Activated CD4-positive, alpha-beta T cell treated with anti-CD3 and anti-CD28 coated beads for 36 hours (primary cell): ENCODE data around the gene PTCSC3. TPM values are rescaled to one million over a fixed set of nuclear protein-coding genes. Genes with fewer than 3 reads are reported as not detected.

Experiments
- ATAC-seq: fragments of 200-7000 bp; cut with Tn5 transposase; one replicate; pipeline ENCODE4 v1.10.0; 2021; ENCODE audit warnings: mild to moderate bottlenecking, moderate library complexity
- CTCF ChIA-PET: fragments of 350-600 bp; sonication (Branson Sonifier 250); formaldehyde crosslinking; loops from one replicate; lab custom pipeline; 2021; ENCODE audit warnings: antibody characterized with exemption; lab: Charles Lee
- POLR2A ChIA-PET: fragments of 350-600 bp; sonication (Branson Sonifier 250); formaldehyde crosslinking; loops from one replicate; lab custom pipeline; 2021; ENCODE audit warnings: antibody characterized with exemption, inconsistent platforms; lab: Charles Lee
- DNase-seq: peaks from one replicate; pipeline ENCODE4 v3.0.0-alpha.2; 2020
- H3K27ac Mint-ChIP-seq: one replicate; pipeline ENCODE4 v1.8.0; 2021; ENCODE audit warnings: mixed read lengths
- H3K27me3 Mint-ChIP-seq: one replicate; pipeline ENCODE4 v1.8.0; 2021; ENCODE audit warnings: mixed read lengths
- H3K36me3 Mint-ChIP-seq: one replicate; pipeline ENCODE4 v1.8.0; 2021; ENCODE audit warnings: low read depth, mixed read lengths
- H3K4me1 Mint-ChIP-seq: one replicate; pipeline ENCODE4 v1.8.0; 2021; ENCODE audit warnings: mixed read lengths
- H3K4me3 Mint-ChIP-seq: one replicate; pipeline ENCODE4 v1.8.0; 2021; ENCODE audit warnings: mild to moderate bottlenecking, moderate library complexity, mixed read lengths
- H3K9me3 Mint-ChIP-seq: one replicate; pipeline ENCODE4 v1.8.0; 2021; ENCODE audit warnings: low read depth, mixed read lengths
- intact Hi-C, 2 experiments: fragments of 100-400 bp; cut with DNase I in 1 of 2; cut with micrococcal nuclease in 1 of 2; formaldehyde crosslinking; loops; one replicate each; pipeline versions ENCODE4 v1.14.2 to v1.15.1; 2022 to 2024; cut with DNase I, micrococcal nuclease
- total RNA-seq, 2 experiments: library from RNA; stranded (reverse); gene quantifications; one replicate each; pipeline ENCODE4 v1.2.3, GENCODE V29; 2021

The PTCSC3 gene
- total RNA-seq, 2 experiments from 2014 or later = not detected

DNA sequence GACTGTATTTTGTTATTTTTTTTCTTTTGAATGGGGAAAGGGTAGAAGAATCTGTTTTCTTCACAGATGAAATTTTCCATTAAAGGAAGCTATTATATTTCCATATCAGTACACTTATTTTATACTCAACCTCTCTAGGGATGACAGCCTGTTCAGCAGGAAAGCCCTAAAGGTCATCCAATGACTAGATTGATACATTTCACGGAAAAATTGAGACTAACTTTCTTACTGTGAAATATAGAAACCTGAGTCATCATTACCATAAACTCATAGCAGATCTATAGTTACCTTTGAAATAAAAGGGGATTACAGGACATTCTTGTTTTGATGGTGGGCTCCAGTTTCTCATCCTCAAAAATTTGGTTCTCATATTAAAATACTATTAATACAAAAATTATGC lies 36.1 kb upstream of the PTCSC3 start:
- no peaks in the 10 kb centered on the region for H3K9me3 Mint-ChIP-seq
- ATAC-seq (peak; percentile 82), DNase-seq (peak; percentile 6)
- H3K27me3 Mint-ChIP-seq = peaks cover 21% of the 10 kb centered on the region
- no peaks in the 10 kb centered on the region for H3K36me3 Mint-ChIP-seq
- POLR2A ChIA-PET = interaction anchor here (0.6 kb wide), 1 partner anchor 8 kb away, joined by 3 read pairs; no protein-coding TSS in a partner anchor
- intact Hi-C loops = loop anchor here in 1 of 2 experiments (5.0 kb wide), 1 partner anchor 105 kb away; no protein-coding TSS in a partner anchor
- CTCF ChIA-PET = interaction anchor here (1.3 kb wide), 2 partner anchors 44 to 143 kb away, joined by 3 read pairs; no protein-coding TSS in a partner anchor
- no peak overlapping the region for H3K4me3 Mint-ChIP-seq
- H3K27ac Mint-ChIP-seq = peak overlapping the region; percentile 38
- H3K4me1 Mint-ChIP-seq = peaks cover 18% of the 10 kb centered on the region

DNA sequence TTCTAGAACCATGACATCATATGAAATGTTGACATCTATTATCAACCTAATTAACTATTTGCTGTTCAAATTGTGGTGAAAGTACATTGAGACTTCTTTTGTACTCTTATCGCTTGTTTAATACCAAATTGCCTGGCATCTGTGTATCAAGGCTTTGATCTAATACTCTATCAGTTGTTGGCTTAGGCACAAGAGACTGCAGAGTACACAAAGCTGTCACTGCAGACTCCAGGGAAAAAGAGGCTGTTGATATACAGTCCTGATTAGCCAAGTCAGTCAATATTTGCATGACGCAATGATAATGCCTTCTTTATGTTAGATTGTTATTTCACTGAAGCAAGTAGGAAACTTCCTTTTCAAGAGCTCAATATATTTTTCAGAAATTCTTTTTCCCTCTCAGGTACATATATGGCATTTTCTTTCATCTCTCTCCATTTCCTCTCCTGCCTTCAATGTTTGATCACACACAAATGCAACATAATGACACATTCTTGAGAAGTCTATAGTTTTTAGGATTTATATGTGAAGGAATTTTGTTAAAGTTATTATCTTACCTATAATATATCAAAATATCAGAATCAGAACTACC lies 32.3 kb upstream of the PTCSC3 start:
- ChIA-PET CTCF (no interaction called here), POLR2A (no interaction called here)
- Mint-ChIP-seq H3K9me3 (no peaks in the 10 kb centered on the region), H3K27ac (no peak overlapping the region), H3K4me1 (peaks cover 12% of the 10 kb centered on the region), H3K4me3 (no peak overlapping the region), H3K27me3 (peaks cover 10% of the 10 kb centered on the region), H3K36me3 (no peaks in the 10 kb centered on the region)
- ATAC-seq = no peak
- no peak for DNase-seq
- intact Hi-C loops = no loop called here

DNA sequence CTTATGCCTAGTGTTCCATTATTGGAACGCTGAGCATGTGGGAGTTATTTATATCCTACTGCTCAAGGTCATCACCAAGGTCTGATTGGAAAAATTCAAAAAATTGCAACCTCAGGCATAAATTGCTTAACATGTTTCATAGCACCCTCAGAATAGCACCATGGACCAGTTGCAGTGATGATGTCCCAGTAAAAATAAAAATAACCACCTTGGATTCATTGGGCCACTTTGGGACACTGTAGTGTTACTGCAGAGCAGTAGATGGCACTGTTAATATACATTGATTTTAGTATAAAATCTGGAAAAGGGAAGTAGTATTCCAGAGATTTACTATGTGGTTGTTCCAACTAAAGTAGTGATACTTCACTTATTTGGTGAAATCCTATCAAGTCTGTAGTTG lies 31.0 kb upstream of the PTCSC3 start:
- H3K27ac Mint-ChIP-seq = no peak overlapping the region
- DNase-seq (no peak), ATAC-seq (no peak)
- H3K4me1 Mint-ChIP-seq = peaks cover 6% of the 10 kb centered on the region
- intact Hi-C loops = loop anchor here (1.0 to 2.0 kb wide), 2 partner anchors 167 kb away; no protein-coding TSS in a partner anchor
- no peak overlapping the region for H3K4me3 Mint-ChIP-seq
- ChIA-PET POLR2A (no interaction called here), CTCF (interaction anchor here (1.0 kb wide), 1 partner anchor 50 kb away, joined by 3 read pairs; no protein-coding TSS in a partner anchor)
- no peaks in the 10 kb centered on the region for H3K9me3 Mint-ChIP-seq
- H3K27me3 Mint-ChIP-seq = peaks cover 6% of the 10 kb centered on the region
- H3K36me3 Mint-ChIP-seq = no peaks in the 10 kb centered on the region

DNA sequence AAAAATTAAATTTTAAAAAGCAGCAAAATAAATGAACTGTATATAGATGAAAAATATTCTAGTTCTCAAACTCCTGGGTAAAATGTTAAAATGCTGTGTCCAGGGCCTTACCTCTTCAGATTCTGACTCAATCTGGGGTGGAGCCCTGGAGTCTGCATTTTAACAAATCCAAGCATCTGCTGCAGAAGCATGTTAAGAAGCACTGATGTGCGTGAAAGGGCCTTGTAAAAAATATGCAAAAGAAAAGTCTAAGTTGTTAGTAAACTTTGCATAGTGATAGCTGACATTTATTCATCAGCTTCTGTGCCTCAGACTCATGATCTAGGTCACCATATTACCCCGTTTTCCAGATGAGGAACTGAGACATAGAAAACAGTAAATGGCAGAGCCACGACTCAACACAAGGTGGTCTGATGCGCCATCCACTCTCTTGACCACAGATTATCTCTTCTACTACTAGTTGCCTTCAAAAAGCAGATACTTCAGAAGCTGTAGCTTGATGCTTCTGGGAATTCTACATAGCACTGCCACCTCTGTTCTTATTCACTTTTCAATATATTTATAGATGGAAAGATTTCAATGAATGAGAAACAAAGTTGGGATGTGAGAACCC lies 28.0 kb upstream of the PTCSC3 start:
- no peaks in the 10 kb centered on the region for H3K9me3 Mint-ChIP-seq
- H3K27ac Mint-ChIP-seq = no peak overlapping the region
- no peak overlapping the region for H3K4me3 Mint-ChIP-seq
- CTCF ChIA-PET = no interaction called here
- intact Hi-C loops = no loop called here
- no peaks in the 10 kb centered on the region for H3K36me3 Mint-ChIP-seq
- ATAC-seq (no peak), DNase-seq (no peak)
- H3K27me3 Mint-ChIP-seq = peaks cover 6% of the 10 kb centered on the region
- H3K4me1 Mint-ChIP-seq = no peaks in the 10 kb centered on the region
- POLR2A ChIA-PET = no interaction called here

DNA sequence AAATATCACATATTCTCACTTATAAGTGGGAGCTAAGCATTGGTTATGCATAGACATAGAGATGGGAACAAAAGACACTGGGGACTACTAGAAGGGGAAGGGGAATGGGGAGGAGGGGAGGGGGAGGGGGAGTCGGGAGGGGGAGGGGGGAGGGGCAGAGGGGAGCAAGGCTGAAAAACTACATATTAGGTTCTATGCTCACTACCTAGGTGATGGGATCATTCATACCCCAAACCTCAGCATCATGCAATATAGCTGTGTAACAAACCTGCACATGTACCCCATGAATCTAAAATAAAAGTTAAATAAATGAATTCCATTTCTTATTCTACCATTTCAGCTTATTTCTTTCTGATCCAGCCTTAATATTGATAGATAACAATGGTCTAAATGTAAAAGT lies 21.9 kb upstream of the PTCSC3 start:
- H3K4me3 Mint-ChIP-seq = no peak overlapping the region

DNA sequence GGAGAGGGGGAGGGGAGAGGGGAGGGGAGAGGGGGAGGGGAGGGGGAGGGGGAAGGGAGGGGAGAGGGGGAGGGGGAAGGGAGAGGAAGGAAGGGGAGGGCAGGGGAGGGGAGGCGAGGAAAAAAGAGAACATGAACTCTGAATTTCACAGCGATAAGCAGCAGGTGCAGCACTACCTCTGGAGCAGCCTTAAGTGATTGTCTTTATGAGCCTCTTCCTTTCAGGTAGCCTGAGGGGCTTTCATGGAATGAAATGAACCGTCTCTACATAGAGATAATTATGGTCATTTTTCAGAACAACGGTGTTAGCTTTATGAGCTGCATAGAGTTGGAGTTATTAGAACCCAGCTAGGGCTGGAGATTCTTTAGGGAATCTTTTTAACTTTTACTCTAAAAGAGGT lies 18.1 kb upstream of the PTCSC3 start:
- DNase-seq (no peak), ATAC-seq (no peak)
- Mint-ChIP-seq H3K36me3 (no peaks in the 10 kb centered on the region), H3K27ac (no peak overlapping the region), H3K4me3 (no peak overlapping the region), H3K27me3 (peaks cover 5% of the 10 kb centered on the region), H3K4me1 (no peaks in the 10 kb centered on the region), H3K9me3 (no peaks in the 10 kb centered on the region)
- CTCF ChIA-PET = no interaction called here
- intact Hi-C loops = no loop called here
- POLR2A ChIA-PET = no interaction called here

More for the DNA sequence above, 21.9 kb upstream of the PTCSC3 start:
- no peaks in the 10 kb centered on the region for H3K36me3 Mint-ChIP-seq
- CTCF ChIA-PET = interaction anchor here (0.8 kb wide), 1 partner anchor 178 kb away, joined by 3 read pairs; no protein-coding TSS in a partner anchor
- no peak for ATAC-seq
- no peak overlapping the region for H3K27ac Mint-ChIP-seq
- no peaks in the 10 kb centered on the region for H3K4me1 Mint-ChIP-seq
- intact Hi-C loops = no loop called here
- POLR2A ChIA-PET = no interaction called here
- H3K27me3 Mint-ChIP-seq = peaks cover 7% of the 10 kb centered on the region
- no peaks in the 10 kb centered on the region for H3K9me3 Mint-ChIP-seq
- no peak for DNase-seq

DNA sequence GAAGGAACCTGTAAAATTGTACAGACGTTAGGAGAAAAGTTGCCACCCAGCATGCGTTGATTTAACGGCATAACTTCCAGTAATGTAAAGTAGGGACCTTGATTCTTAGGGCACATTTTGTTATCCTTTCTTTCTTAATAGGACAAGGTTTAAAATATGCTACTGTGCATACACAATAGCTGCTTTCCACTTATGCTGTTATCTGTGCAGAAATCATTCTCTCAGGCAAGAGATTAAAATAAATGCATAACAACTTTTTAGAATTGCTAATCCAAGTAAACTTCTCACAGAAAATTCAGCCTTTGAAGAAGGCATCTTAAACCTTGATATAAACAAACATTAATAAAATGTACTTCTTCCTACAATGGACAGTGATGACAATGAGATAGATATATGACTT lies 16.0 kb upstream of the PTCSC3 start:
- H3K4me1 Mint-ChIP-seq = no peaks in the 10 kb centered on the region
- intact Hi-C loops = no loop called here
- DNase-seq = no peak
- no peak overlapping the region for H3K4me3 Mint-ChIP-seq
- no peaks in the 10 kb centered on the region for H3K9me3 Mint-ChIP-seq
- ChIA-PET POLR2A (no interaction called here), CTCF (no interaction called here)
- H3K36me3 Mint-ChIP-seq = no peaks in the 10 kb centered on the region
- peaks cover 3% of the 10 kb centered on the region for H3K27me3 Mint-ChIP-seq
- no peak overlapping the region for H3K27ac Mint-ChIP-seq
- no peak for ATAC-seq

DNA sequence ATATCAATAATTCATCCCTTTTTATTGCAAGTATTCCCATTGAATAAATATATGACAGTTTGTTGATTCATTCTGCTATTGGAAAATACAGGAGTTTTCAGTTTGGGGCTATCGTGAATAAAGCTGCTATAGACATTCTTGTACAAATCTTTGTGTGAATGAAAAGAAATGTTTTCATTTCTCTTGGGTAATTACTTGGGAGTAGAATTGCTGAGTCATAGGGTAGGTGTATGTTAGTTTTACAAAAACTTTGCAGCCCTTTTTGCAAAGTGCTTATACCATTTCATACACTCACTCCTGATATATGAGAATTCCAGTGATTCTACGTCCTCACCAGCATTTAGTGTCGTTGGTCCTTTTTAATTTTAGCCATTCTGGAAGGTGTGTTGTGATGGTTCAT lies 6.9 kb upstream of the PTCSC3 start:
- Mint-ChIP-seq H3K9me3 (no peaks in the 10 kb centered on the region), H3K4me1 (no peaks in the 10 kb centered on the region), H3K36me3 (no peaks in the 10 kb centered on the region), H3K4me3 (no peak overlapping the region), H3K27me3 (peaks cover 4% of the 10 kb centered on the region), H3K27ac (no peak overlapping the region)
- intact Hi-C loops = no loop called here
- ATAC-seq (no peak), DNase-seq (no peak)
- CTCF ChIA-PET = no interaction called here
- POLR2A ChIA-PET = no interaction called here

DNA sequence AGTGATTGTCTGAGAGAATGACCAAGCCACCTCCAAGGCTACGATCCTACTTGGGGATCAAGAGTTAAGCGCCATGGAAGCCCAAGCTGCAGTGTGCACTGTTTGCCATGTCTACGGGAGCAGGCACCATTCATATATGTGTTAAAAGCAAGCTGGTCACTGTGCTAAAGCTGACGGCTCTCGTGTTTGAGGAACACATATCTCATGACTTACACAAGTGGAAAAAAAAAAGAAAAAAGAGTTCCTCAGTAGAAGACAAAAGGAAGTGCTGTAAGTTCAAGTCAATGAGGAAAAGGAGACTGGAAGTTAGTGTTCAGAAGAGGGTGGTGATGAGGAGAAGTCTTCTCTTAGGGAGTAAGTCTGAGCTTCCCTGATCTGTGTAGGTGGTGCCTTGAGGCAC lies 4.9 kb upstream of the PTCSC3 start:
- no peak for ATAC-seq
- Mint-ChIP-seq H3K27ac (no peak overlapping the region), H3K4me1 (no peaks in the 10 kb centered on the region), H3K27me3 (peaks cover 4% of the 10 kb centered on the region), H3K4me3 (no peak overlapping the region), H3K9me3 (no peaks in the 10 kb centered on the region), H3K36me3 (no peaks in the 10 kb centered on the region)
- POLR2A ChIA-PET = no interaction called here
- DNase-seq = no peak
- CTCF ChIA-PET = interaction anchor here (0.6 to 1.3 kb wide), 2 partner anchors 10 to 39 kb away, joined by 3 read pairs; no protein-coding TSS in a partner anchor
- intact Hi-C loops = no loop called here

DNA sequence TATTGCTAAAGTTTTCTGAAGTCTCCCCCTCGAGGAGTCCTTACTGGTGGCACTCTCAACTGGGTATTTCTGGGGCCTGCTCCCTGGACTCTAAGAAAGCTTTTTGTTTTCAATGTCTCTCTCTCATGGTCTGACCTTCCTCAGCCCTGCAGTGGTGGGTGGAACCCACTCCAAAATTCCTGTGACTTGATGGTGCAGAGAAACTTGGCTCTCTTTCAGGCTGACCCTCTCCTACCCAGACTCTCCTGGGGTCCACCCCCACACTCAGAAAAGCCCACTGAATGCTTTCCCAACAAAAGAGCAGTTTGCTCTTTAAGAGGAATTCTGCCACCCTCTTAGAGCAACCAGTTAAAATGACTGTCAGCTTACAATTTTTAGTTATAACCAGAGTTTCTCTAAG lies 967 bp upstream of the PTCSC3 start:
- no peaks in the 10 kb centered on the region for H3K4me1 Mint-ChIP-seq
- no peak overlapping the region for H3K4me3 Mint-ChIP-seq
- intact Hi-C loops = no loop called here
- H3K9me3 Mint-ChIP-seq = no peaks in the 10 kb centered on the region
- H3K36me3 Mint-ChIP-seq = no peaks in the 10 kb centered on the region
- no peak for ATAC-seq
- DNase-seq = no peak
- POLR2A ChIA-PET = no interaction called here
- no peak overlapping the region for H3K27ac Mint-ChIP-seq
- peaks cover 14% of the 10 kb centered on the region for H3K27me3 Mint-ChIP-seq
- CTCF ChIA-PET = no interaction called here

DNA sequence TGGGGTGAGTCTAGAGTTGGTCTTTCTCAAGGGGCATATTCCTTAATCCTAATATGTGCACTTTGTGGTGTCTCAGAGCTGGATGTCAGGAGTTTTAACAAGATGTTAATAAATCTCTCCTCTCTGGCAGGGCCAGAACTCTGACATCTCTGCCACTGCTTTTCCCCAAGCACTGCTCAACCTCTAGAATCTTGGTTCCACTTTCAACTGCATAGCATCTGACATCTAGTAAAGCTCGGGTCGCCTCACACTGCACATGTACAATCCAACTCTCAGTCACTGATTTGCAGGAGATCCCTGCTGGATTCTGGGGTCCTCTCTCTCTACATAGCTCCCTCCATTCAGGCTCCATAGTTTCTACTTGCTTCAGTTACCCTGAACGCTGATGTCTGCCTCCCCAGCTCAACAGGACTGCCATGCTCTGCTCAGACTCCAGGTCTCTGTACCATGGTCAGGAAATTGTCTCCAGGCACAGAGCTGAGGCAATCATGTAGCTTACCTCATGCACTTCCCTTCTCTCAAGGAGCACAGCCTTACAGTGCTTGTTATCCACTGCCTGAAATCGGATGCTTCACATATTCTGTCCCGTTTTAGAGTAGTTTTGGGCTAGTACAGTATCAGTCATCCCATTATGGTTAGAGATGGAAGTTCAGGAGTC lies 1.6 kb downstream of the PTCSC3 start:
- Mint-ChIP-seq H3K4me3 (no peak overlapping the region), H3K4me1 (no peaks in the 10 kb centered on the region), H3K36me3 (no peaks in the 10 kb centered on the region), H3K9me3 (no peaks in the 10 kb centered on the region), H3K27me3 (peaks cover 15% of the 10 kb centered on the region), H3K27ac (no peak overlapping the region)
- ChIA-PET CTCF (no interaction called here), POLR2A (no interaction called here)
- intact Hi-C loops = no loop called here
- DNase-seq = no peak
- ATAC-seq = no peak

DNA sequence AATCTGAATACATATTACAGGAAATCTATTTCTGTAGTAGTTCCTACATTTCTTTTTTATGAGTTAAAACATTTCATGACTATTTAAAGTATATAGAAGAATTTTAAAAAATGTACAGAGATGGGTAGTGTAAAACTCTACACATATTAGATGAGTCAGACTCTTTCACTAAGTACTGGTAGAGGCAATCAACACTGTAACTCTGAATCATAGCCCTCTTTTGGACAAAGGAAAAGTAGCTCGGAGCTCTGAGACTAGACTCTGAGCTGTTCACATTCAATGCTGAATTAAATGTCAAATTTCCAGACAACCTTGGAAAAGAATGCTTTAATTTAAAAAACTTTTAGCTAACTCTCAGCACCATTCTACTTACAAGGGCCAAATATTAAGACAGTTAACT lies 3.4 kb downstream of the PTCSC3 start:
- H3K9me3 Mint-ChIP-seq = no peaks in the 10 kb centered on the region
- no peak overlapping the region for H3K4me3 Mint-ChIP-seq
- POLR2A ChIA-PET = no interaction called here
- DNase-seq = no peak
- no peak for ATAC-seq
- intact Hi-C loops = no loop called here
- CTCF ChIA-PET = no interaction called here
- peaks cover 19% of the 10 kb centered on the region for H3K27me3 Mint-ChIP-seq
- no peaks in the 10 kb centered on the region for H3K4me1 Mint-ChIP-seq
- H3K27ac Mint-ChIP-seq = no peak overlapping the region
- no peaks in the 10 kb centered on the region for H3K36me3 Mint-ChIP-seq
